Mesothelial cell of epicardium (in vitro differentiated cells): ENCODE data around the gene SSUH2. TPM values are rescaled to one million over a fixed set of nuclear protein-coding genes. Genes with fewer than 3 reads are reported as not detected.

Source experiments
- DNase-seq, 2 experiments: peaks; one replicate each; pipeline ENCODE4 v3.0.0; 2021; ENCODE audit warnings: low spot score in 2 of 2; ENCODE audit not compliant: unreplicated experiment in 2 of 2
- H3K27ac Mint-ChIP-seq: 2 replicates; pipeline ENCODE4 v1.8.0; 2021; ENCODE audit warnings: mixed read lengths
- H3K27me3 Mint-ChIP-seq: 2 replicates; pipeline ENCODE4 v1.8.0; 2021; ENCODE audit warnings: low read depth, mixed read lengths
- H3K36me3 Mint-ChIP-seq: 2 replicates; pipeline ENCODE4 v1.8.0; 2021; ENCODE audit warnings: mixed read lengths
- H3K4me1 Mint-ChIP-seq: 2 replicates; pipeline ENCODE4 v1.8.0; 2021; ENCODE audit warnings: mixed read lengths
- H3K4me3 Mint-ChIP-seq: 2 replicates; pipeline ENCODE4 v1.8.0; 2021; ENCODE audit warnings: mild to moderate bottlenecking, moderate library complexity, mixed read lengths
- H3K9me3 Mint-ChIP-seq: 2 replicates; pipeline ENCODE4 v1.8.0; 2021; ENCODE audit warnings: mixed read lengths
- CTCF ChIP-seq: fragments of 200-600 bp; sonication (generic); IDR thresholded peaks from one replicate; pipeline ENCODE4 v1.5.0; 2021; ENCODE audit warnings: antibody characterized with exemption; ENCODE audit not compliant: unreplicated experiment
- total RNA-seq: library from RNA; stranded (reverse); gene quantifications from 3 replicates; pipeline ENCODE4 v1.2.1, GENCODE V29; 2021

The SSUH2 gene
- total RNA-seq, 1 donor from 2014 or later: 1.3 TPM

- Mint-ChIP-seq H3K36me3 (peaks cover 3% of the 10 kb centered on the region), H3K4me1 (peaks cover 17% of the 10 kb centered on the region), H3K4me3 (no peak overlapping the region), H3K27me3 (peaks cover 7% of the 10 kb centered on the region), H3K27ac (no peak overlapping the region), H3K9me3 (peaks cover 7% of the 10 kb centered on the region)
- no peak for TF ChIP-seq CTCF
- no peak for DNase-seq
Measured at GRCh38 chr3:8635125-8635524, 9.5 kb downstream of the SSUH2 start.

- Mint-ChIP-seq H3K4me1 (peaks cover 17% of the 10 kb centered on the region), H3K36me3 (peaks cover 3% of the 10 kb centered on the region), H3K4me3 (no peak overlapping the region), H3K9me3 (peaks cover 7% of the 10 kb centered on the region), H3K27ac (no peak overlapping the region), H3K27me3 (peaks cover 2% of the 10 kb centered on the region)
- no peak for DNase-seq
- TF ChIP-seq CTCF: no peak
Measured at GRCh38 chr3:8632402-8633237, 12.0 kb downstream of the SSUH2 start.

- Mint-ChIP-seq H3K27ac (no peak overlapping the region), H3K36me3 (peaks cover 2% of the 10 kb centered on the region), H3K4me1 (peaks cover 17% of the 10 kb centered on the region), H3K9me3 (peaks cover 6% of the 10 kb centered on the region), H3K4me3 (no peak overlapping the region), H3K27me3 (peaks cover 2% of the 10 kb centered on the region)
- no peak for DNase-seq
- no peak for TF ChIP-seq CTCF
Measured at GRCh38 chr3:8631661-8632060, 12.9 kb downstream of the SSUH2 start.

- DNase-seq: no peak
- no peak for TF ChIP-seq CTCF
- Mint-ChIP-seq H3K27me3 (no peaks in the 10 kb centered on the region), H3K27ac (no peak overlapping the region), H3K4me3 (no peak overlapping the region), H3K4me1 (peaks cover 17% of the 10 kb centered on the region), H3K36me3 (no peaks in the 10 kb centered on the region), H3K9me3 (no peaks in the 10 kb centered on the region)
Measured at GRCh38 chr3:8629151-8630021, 15.2 kb downstream of the SSUH2 start.

- no peak for TF ChIP-seq CTCF
- Mint-ChIP-seq H3K27ac (no peak overlapping the region), H3K4me1 (peaks cover 23% of the 10 kb centered on the region), H3K4me3 (no peak overlapping the region), H3K9me3 (no peaks in the 10 kb centered on the region), H3K36me3 (no peaks in the 10 kb centered on the region), H3K27me3 (no peaks in the 10 kb centered on the region)
- DNase-seq: no peak
Measured at GRCh38 chr3:8627949-8628348, 16.6 kb downstream of the SSUH2 start.
